PC-9 (cell line): ENCODE data around the gene ST6GALNAC1.

ENCODE experiments used
- EZH2 ChIP-seq: fragments of 200-600 bp; sonication (generic); IDR thresholded peaks from 2 replicates; pipeline ENCODE4 v1.8.0; 2017; ENCODE audit warnings: antibody characterized with exemption, low read depth
- TF ChIP-seq, protein P1 (sequence below): fragments of 200-600 bp; sonication (generic); conservative IDR thresholded peaks from 2 replicates; pipeline ENCODE4 v1.6.1; 2017; ENCODE audit warnings: mixed run types, antibody characterized with exemption, mild to moderate bottlenecking, moderate library complexity

DNA sequence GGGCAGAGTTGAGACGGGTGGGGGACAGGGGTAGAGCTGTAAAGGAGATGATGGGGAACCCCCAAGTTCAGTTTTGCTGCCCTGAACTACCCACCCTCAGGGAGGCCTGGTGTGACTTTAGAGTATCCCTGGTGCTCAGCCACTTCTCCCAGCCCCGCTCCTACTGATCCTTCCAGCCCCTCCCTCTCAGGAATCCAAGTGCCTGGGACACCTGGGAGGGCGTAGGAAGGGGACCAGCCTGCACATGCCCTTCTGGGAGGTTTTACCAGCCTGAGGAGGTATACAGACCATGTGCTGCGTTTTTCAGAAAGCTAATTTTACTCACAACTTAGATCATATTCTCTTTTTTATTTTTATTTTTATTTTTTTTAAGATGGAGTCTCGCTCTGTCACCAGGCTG, 62.0 kb downstream of the ST6GALNAC1 start:
- TF ChIP-seq, protein P1, sequence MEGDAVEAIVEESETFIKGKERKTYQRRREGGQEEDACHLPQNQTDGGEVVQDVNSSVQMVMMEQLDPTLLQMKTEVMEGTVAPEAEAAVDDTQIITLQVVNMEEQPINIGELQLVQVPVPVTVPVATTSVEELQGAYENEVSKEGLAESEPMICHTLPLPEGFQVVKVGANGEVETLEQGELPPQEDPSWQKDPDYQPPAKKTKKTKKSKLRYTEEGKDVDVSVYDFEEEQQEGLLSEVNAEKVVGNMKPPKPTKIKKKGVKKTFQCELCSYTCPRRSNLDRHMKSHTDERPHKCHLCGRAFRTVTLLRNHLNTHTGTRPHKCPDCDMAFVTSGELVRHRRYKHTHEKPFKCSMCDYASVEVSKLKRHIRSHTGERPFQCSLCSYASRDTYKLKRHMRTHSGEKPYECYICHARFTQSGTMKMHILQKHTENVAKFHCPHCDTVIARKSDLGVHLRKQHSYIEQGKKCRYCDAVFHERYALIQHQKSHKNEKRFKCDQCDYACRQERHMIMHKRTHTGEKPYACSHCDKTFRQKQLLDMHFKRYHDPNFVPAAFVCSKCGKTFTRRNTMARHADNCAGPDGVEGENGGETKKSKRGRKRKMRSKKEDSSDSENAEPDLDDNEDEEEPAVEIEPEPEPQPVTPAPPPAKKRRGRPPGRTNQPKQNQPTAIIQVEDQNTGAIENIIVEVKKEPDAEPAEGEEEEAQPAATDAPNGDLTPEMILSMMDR, result no peak
- TF ChIP-seq EZH2, result no peak
